C4-2B (cell line): ENCODE data around the gene PRSS27.

ENCODE experiments used
- CTCF ChIP-seq: fragments of 450-650 bp; conservative IDR thresholded peaks from 2 replicates; pipeline ENCODE4 v1.5.1; 2017; ENCODE audit warnings: mild to moderate bottlenecking
- ZFX ChIP-seq: fragments of 450-650 bp; IDR thresholded peaks from 2 replicates; pipeline ENCODE4 v1.6.1; 2017

- TF ChIP-seq CTCF (no peak), ZFX (no peak)
Observed at GRCh38 chr16:2709588-2709984, 10.4 kb downstream of the PRSS27 start.
